Measurements from ENCODE around the gene ERCC6L2.

- no peak for TF ChIP-seq TAF1 (IDR thresholded peaks at IDR 0.05; ENCODE audit: borderline replicate concordance, low read depth, low read length)
- TF ChIP-seq POLR2AphosphoS5 (IDR thresholded peaks at IDR 0.05; ENCODE audit: low read depth, low read length) = no peak
Measured at GRCh38 chr9:95947118-95947517, 71.6 kb downstream of the ERCC6L2 start.
